GM23248 (cell line): ENCODE data around the gene MTMR4. TPM values are rescaled to one million over a fixed set of nuclear protein-coding genes. Genes with fewer than 3 reads are reported as not detected.
A peak's percentile ranks its signal among the peaks of the same experiment; 100 is the strongest.

Experiments used
- DNase-seq: peaks from one replicate; pipeline ENCODE4 v3.0.0-alpha.2; 2015
- H2AFZ ChIP-seq: fragments of 200-600 bp; sonication (generic); 2 replicates; pipeline ENCODE4 v1.6.1; 2016; ENCODE audit warnings: antibody characterized with exemption
- H3F3A ChIP-seq: fragments of 200-600 bp; sonication (generic); 2 replicates; pipeline ENCODE4 v1.6.1; 2016; ENCODE audit warnings: mild to moderate bottlenecking, antibody characterized with exemption, mixed run types; ENCODE audit not compliant: insufficient read depth
- H3K27ac ChIP-seq: fragments of 200-600 bp; sonication (generic); 2 replicates; pipeline ENCODE4 v1.5.1; 2016; ENCODE audit warnings: mild to moderate bottlenecking
- H3K27me3 ChIP-seq: fragments of 200-600 bp; sonication (generic); replicated peaks from 2 replicates; pipeline ENCODE4 v1.6.1; 2016; ENCODE audit warnings: mild to moderate bottlenecking; ENCODE audit not compliant: insufficient read depth
- H3K36me3 ChIP-seq: fragments of 200-600 bp; sonication (generic); 2 replicates; pipeline ENCODE4 v1.6.1; 2016; ENCODE audit warnings: low read depth, mild to moderate bottlenecking
- H3K4me1 ChIP-seq: fragments of 200-600 bp; sonication (generic); 2 replicates; pipeline ENCODE4 v1.6.1; 2016; ENCODE audit warnings: mild to moderate bottlenecking; ENCODE audit not compliant: insufficient read depth
- H3K4me2 ChIP-seq: fragments of 200-600 bp; sonication (generic); one replicate; pipeline ENCODE4 v1.6.1; 2016; ENCODE audit warnings: mild to moderate bottlenecking; ENCODE audit not compliant: unreplicated experiment
- H3K4me3 ChIP-seq: fragments of 200-600 bp; sonication (generic); 2 replicates; pipeline ENCODE4 v1.5.1; 2016; ENCODE audit warnings: mild to moderate bottlenecking
- H3K79me2 ChIP-seq: fragments of 200-600 bp; sonication (generic); 2 replicates; pipeline ENCODE4 v1.6.1; 2016; ENCODE audit warnings: mild to moderate bottlenecking; ENCODE audit not compliant: insufficient read depth
- H3K9ac ChIP-seq: fragments of 200-600 bp; sonication (generic); 2 replicates; pipeline ENCODE4 v1.6.1; 2016; ENCODE audit warnings: mild to moderate bottlenecking
- H3K9me2 ChIP-seq: fragments of 200-600 bp; sonication (generic); 2 replicates; pipeline ENCODE4 v1.6.1; 2016; ENCODE audit warnings: mixed run types, mild to moderate bottlenecking, moderate library complexity; ENCODE audit not compliant: insufficient read depth
- H3K9me3 ChIP-seq: fragments of 200-600 bp; sonication (generic); one replicate; pipeline ENCODE4 v1.6.1; 2017; ENCODE audit warnings: low read depth
- H4K20me1 ChIP-seq: fragments of 200-600 bp; sonication (generic); 2 replicates; pipeline ENCODE4 v1.6.0; 2016; ENCODE audit not compliant: insufficient read depth
- EZH2 ChIP-seq: fragments of 200-600 bp; sonication (generic); IDR thresholded peaks from 2 replicates; pipeline ENCODE4 v1.6.1; 2018; ENCODE audit warnings: antibody characterized with exemption, mild to moderate bottlenecking; ENCODE audit not compliant: insufficient read depth, poor library complexity, severe bottlenecking
- EZH2phosphoT487 ChIP-seq: fragments of 200-600 bp; sonication (generic); IDR thresholded peaks from 2 replicates; pipeline ENCODE4 v1.6.1; 2018; ENCODE audit warnings: antibody characterized with exemption, moderate library complexity, mild to moderate bottlenecking, low read depth; ENCODE audit not compliant: insufficient read depth
- WGBS, 2 experiments: methylation state at CpG; one replicate each; pipeline ENCODE4 v1.1.6; 2015 to 2017; ENCODE audit warnings: low lambda C conversion rate in 2 of 2, low coverage in 1 of 2; ENCODE audit errors: missing lambda C conversion rate in 2 of 2; 5-methylcytosine and 5-hydroxymethylcytosine counted together
- in situ Hi-C: fragments of 300-500 bp; cut with MboI; formaldehyde crosslinking; loops from 2 replicates; pipeline ENCODE4 v1.15.0; 2020
- polyA plus RNA-seq: library from polyadenylated mRNA; unstranded; fragments of >200 nt; fragmentation: Nextera tagmentation; extraction: Ambion mirVana; gene quantifications from 2 replicates; pipeline ENCODE4 v1.2.1, GENCODE V29; 2016
- total RNA-seq: library from RNA; depleted of rRNA; stranded (reverse); fragments of >200 nt; shearing (Covaris generic); gene quantifications from 2 replicates; pipeline ENCODE4 v1.2.3, GENCODE V29; 2014

The MTMR4 gene
- total and polyA plus RNA-seq, 2 experiments from 2014 or later, result 8.2 to 19.6 TPM

DNA sequence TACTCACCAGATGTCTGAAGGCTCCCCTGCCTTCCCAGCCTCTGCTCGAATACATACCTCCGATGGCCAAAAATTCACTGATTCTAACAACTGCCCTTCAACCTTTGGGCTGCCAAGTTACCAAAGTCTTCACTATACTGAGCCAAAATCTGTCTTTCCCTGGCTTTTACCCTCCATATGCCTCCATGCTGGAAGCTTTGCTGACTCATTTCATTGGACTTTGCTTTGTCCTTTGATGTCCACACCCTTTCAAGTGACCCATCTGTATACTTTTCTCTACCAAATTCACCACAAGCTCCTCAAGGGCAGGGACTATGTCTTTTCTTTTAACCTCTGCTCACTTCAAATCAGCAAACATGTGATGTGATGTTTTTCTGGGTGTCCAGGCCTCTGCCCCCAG is 21.0 kb upstream of the MTMR4 start:
- H3K79me2 ChIP-seq, result no peaks in the 10 kb centered on the region
- DNase-seq, result peak; percentile 60
- H3K4me2 ChIP-seq, result no peak overlapping the region
- no peaks in the 10 kb centered on the region for H3K36me3 ChIP-seq
- H2AFZ ChIP-seq, result no peak overlapping the region
- no peaks in the 10 kb centered on the region; the same call in 1 of the 2 replicates for H3K27me3 ChIP-seq
- WGBS, 2 experiments, result 71 to 77% methylated on average over 2 of the region's 2 CpGs
- H3K9me2 ChIP-seq, result no peaks in the 10 kb centered on the region
- no peak overlapping the region for H3K4me3 ChIP-seq
- no peak overlapping the region for H3K27ac ChIP-seq
- TF ChIP-seq EZH2 (no peak), EZH2phosphoT487 (no peak)
- no peak overlapping the region for H3K9ac ChIP-seq
- no peaks in the 10 kb centered on the region for H3K9me3 ChIP-seq
- H3K4me1 ChIP-seq, result peaks cover 11% of the 10 kb centered on the region; the same call in 1 of the 2 replicates
- no peaks in the 10 kb centered on the region for H4K20me1 ChIP-seq
- peaks cover 5% of the 10 kb centered on the region for H3F3A ChIP-seq
- in situ Hi-C loops, result no loop called here

DNA sequence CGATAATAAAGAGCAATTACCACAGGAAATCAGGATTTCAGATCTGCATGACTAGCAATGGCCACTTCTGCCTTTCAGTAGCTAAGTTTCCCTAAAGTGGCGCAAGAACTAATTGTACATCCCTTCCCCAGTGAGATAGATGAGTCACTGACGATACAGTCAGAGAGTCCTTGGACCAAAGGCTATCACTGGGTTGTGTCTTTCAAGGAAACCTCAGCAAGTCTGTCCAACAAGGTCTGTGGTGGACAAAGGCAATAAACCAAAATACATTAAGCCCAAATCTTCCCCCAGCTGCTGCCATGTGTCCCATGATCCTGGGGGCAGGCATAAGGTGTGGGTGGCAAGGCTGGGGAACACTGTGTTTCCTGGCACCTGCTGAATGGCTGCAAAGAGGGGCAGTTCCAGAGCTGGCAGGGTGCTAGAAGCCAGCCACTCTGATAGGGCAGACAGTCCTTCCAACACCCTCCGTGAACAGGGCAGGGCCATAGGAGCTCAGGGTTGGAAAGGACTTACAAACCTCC is 20.5 kb upstream of the MTMR4 start:
- no peak overlapping the region for H3K4me3 ChIP-seq
- in situ Hi-C loops, result no loop called here
- H2AFZ ChIP-seq, result no peak overlapping the region
- no peaks in the 10 kb centered on the region for H3K36me3 ChIP-seq
- H4K20me1 ChIP-seq, result no peaks in the 10 kb centered on the region
- no peaks in the 10 kb centered on the region for H3K9me3 ChIP-seq
- H3K27me3 ChIP-seq, result no peaks in the 10 kb centered on the region; the same call in 1 of the 2 replicates
- no peak overlapping the region for H3K27ac ChIP-seq
- H3K4me1 ChIP-seq, result peaks cover 11% of the 10 kb centered on the region; the same call in 1 of the 2 replicates
- peaks cover 5% of the 10 kb centered on the region for H3F3A ChIP-seq
- DNase-seq, result peak; percentile 80
- H3K9me2 ChIP-seq, result no peaks in the 10 kb centered on the region
- H3K9ac ChIP-seq, result no peak overlapping the region
- no peaks in the 10 kb centered on the region for H3K79me2 ChIP-seq
- no peak overlapping the region for H3K4me2 ChIP-seq
- TF ChIP-seq EZH2 (no peak), EZH2phosphoT487 (no peak)
- WGBS, 2 experiments, result 53 to 54% methylated on average over 4 of the region's 4 CpGs

DNA sequence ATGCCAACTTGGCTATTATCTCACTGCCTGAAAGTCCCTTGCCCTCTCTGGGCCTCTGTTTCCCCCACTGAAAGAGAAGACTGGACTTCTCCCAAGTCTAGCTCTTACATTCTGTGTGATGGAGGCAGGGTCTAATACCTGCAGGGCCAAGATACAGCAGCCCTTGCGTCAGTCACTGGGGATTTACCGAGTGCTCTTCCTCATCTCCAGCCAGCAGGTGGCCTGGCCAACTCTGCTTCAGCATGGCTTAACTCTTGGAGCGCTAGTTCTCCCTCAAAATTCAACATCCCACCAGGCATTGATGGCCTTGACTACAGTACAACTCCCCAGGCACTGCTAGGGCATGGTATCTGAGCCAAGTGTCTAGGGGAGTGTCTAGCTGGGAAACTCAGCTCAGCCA is 19.9 kb upstream of the MTMR4 start:
- DNase-seq, result no peak
- Histone ChIP-seq H3K79me2 (no peaks in the 10 kb centered on the region), H2AFZ (no peak overlapping the region), H3K36me3 (no peaks in the 10 kb centered on the region), H3K9me2 (no peaks in the 10 kb centered on the region), H3K9me3 (no peaks in the 10 kb centered on the region), H3K4me3 (no peak overlapping the region), H3K4me1 (peaks cover 11% of the 10 kb centered on the region; the same call in 1 of the 2 replicates), H3F3A (peaks cover 5% of the 10 kb centered on the region), H4K20me1 (no peaks in the 10 kb centered on the region), H3K27ac (no peak overlapping the region), H3K27me3 (no peaks in the 10 kb centered on the region; the same call in 1 of the 2 replicates), H3K4me2 (no peak overlapping the region), H3K9ac (no peak overlapping the region)
- 57 to 63% methylated on average over 3 of the region's 3 CpGs for WGBS, 2 experiments
- TF ChIP-seq EZH2phosphoT487 (no peak), EZH2 (no peak)
- in situ Hi-C loops, result no loop called here

DNA sequence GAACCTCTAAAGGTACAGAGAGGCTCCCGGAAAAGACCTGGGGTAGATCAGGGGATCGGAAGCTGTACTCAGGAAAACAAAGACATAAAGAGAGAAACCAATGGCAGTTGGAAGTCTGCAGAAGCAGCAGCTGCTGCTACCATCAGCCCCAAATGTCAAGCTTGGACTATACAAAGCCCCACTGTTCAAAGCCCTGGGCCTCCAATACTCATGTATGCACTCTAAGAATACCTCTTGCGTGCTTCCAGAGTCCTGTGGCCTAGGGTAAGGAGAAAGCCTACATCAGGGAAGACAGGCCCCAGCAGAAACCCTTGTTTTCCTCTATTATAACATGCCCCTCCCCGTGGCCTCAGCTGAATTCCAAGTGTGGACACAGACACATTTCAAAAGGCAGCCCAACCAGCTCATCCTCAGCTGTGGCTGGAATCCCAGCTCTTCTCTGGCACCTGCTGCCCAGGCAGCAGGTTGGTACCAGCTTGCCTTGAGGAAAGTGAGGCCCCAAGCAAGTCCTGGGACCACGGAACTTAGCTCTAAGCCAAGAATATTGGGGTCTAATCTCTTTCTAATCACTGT is 19.3 kb upstream of the MTMR4 start:
- Histone ChIP-seq H3K9ac (no peak overlapping the region), H4K20me1 (no peaks in the 10 kb centered on the region), H3K4me2 (no peak overlapping the region), H3K4me1 (peaks cover 11% of the 10 kb centered on the region; the same call in 1 of the 2 replicates), H2AFZ (no peak overlapping the region), H3F3A (peaks cover 5% of the 10 kb centered on the region), H3K9me3 (no peaks in the 10 kb centered on the region), H3K27ac (no peak overlapping the region), H3K9me2 (no peaks in the 10 kb centered on the region), H3K27me3 (no peaks in the 10 kb centered on the region; the same call in 1 of the 2 replicates), H3K79me2 (no peaks in the 10 kb centered on the region), H3K36me3 (no peaks in the 10 kb centered on the region), H3K4me3 (no peak overlapping the region)
- 83 to 87% methylated on average over 5 of the region's 5 CpGs for WGBS, 2 experiments
- no peak for DNase-seq
- TF ChIP-seq EZH2, result no peak
- TF ChIP-seq EZH2phosphoT487, result no peak
- in situ Hi-C loops, result no loop called here
